H4 (cell line): ENCODE data around the gene DDIT3. TPM values are rescaled to one million over a fixed set of nuclear protein-coding genes. Genes with fewer than 3 reads are reported as not detected.

Experiments used
- DNase-seq: peaks from one replicate; pipeline ENCODE4 v3.0.0-alpha.2; 2015; ENCODE audit warnings: low spot score
- total RNA-seq: library from RNA; depleted of rRNA; stranded (reverse); fragments of >200 nt; shearing (Covaris generic); gene quantifications from 2 replicates; pipeline ENCODE4 v1.2.3, GENCODE V29; 2014

Gene DDIT3
- total RNA-seq, 1 experiment from 2014 or later: 50.1 TPM

GRCh38 chr12:57485695-57486094 is 34.6 kb downstream of the DDIT3 start:
- DNase-seq: no peak

DNA sequence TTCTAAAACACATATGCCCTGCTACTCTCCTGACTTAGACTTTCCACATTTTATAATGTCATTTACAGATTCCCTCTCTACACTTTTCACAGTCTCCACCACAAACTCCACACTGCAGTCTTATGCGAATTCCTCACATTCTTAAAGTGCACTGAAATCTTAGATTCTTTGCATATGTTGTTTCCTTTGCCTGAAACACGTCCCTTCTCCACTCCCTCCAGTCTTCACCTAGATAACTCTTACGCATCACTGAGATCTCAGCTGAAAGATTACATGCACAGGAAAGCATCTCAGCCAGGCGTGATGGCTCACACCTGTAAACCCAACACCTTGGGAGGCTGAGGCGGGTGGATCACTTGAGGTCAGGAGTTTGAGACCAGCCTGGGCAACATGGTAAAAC is 36.8 kb downstream of the DDIT3 start:
- no peak for DNase-seq

- no peak for DNase-seq
Measured at GRCh38 chr12:57481671-57482070, 38.6 kb downstream of the DDIT3 start.

DNA sequence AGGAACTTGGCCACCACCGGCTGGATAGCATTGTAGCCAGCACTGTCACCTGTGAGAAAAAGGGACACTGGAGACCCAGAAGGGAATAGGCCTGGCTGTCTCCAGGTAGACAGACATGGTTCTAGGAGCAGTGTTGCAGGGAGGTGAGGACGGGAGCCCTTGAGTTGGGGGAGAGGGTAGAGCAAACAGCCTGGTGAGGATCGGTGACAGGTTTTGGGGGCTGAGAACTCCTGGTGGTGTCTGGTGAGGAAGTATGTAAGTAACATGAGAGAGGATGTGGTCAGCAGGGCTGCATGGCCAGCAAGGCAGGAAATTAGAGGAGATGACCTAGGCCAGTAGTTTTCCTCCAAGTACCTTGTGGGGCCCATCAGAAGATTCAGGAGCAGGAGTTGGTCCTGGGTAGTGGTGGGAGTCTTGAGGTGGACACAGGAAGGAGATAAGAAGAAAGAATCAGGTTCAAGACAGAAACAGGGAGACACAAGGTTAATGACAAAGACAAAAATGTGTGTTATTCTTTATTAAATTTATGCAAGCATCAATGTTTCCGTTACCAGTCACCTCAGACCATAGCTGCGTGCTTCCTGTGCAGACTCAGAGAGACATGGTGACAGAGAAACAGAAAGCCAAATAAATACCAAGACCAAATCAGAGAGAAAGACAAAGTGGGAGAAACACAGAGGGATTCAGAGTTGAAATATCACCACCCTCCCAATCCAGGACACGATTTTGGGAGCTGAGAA is 40.8 kb downstream of the DDIT3 start, which contains the start of gene ARHGAP9:
TSS of gene ARHGAP9 (minus strand) at position 491 of the 740 bp plus-strand sequence. CDS start at position 31, 460 bp downstream.
- no peak for DNase-seq

DNA sequence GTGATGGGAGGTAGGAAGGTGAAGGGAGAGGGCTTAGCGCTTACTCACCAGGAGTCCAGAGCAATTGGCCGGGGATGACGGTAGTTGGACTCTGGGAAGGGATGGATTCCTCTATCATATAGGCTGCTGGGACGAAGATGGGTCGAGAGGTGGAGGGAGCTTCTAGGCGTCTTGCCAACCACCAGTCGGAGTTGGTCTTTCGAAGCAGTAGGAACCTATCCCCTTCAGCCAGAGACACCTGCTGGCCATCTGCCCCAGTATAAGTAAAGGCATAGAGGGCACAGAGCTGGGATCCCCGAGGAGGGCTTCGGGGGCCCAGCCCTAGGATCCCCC is 41.3 kb downstream of the DDIT3 start:
- DNase-seq: no peak

DNA sequence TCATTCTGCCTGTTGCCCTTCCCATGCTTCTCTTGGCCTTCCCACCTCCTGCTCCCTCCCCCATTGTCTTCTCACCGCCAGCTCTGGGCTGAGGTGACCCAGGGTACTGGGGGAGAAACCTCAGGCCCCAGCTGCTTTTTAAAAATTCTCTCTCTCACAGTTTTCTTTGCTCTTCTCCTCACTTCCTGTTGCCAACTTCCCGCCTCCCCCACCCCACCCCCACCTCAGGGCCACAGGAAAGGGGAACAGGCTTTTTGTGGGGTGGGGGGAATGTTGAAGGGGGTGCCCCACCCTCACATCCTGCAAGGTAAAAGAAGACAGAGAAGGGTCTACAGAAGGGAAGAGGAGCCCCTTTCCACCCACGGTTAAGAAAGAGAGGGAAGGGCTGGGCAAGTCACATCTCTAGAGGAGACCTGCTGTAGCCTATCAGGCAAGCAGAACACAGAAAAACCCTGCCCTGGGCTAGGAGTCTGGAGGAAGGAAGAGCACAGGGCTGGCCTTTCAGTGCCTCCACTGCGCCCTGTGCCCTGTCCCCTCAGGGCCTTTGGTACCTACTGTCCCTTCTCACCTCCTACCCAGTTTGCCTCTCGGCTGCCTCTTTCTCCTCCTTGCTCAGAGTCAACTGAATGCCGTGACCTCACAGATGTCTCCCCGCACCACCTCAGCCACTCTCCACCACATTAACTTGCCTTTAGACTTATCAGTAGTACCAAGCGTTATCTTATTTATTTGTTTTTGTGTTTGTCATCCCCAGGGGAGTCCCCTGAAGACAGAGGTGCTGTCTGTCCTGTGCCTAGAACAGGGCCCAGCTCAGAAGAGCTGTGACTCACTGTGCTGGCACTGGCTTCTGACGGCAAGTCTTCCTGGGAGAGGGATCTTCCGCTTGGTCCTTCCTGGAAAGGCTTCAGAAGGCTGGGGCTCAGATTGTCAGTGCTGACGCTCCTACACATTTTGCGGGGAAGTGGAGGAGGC is 42.3 kb downstream of the DDIT3 start:
- DNase-seq: no peak

- DNase-seq: no peak
Measured at GRCh38 chr12:57476993-57477709, 43.2 kb downstream of the DDIT3 start.

- DNase-seq: no peak
Measured at GRCh38 chr12:57476162-57476992, 43.9 kb downstream of the DDIT3 start.

DNA sequence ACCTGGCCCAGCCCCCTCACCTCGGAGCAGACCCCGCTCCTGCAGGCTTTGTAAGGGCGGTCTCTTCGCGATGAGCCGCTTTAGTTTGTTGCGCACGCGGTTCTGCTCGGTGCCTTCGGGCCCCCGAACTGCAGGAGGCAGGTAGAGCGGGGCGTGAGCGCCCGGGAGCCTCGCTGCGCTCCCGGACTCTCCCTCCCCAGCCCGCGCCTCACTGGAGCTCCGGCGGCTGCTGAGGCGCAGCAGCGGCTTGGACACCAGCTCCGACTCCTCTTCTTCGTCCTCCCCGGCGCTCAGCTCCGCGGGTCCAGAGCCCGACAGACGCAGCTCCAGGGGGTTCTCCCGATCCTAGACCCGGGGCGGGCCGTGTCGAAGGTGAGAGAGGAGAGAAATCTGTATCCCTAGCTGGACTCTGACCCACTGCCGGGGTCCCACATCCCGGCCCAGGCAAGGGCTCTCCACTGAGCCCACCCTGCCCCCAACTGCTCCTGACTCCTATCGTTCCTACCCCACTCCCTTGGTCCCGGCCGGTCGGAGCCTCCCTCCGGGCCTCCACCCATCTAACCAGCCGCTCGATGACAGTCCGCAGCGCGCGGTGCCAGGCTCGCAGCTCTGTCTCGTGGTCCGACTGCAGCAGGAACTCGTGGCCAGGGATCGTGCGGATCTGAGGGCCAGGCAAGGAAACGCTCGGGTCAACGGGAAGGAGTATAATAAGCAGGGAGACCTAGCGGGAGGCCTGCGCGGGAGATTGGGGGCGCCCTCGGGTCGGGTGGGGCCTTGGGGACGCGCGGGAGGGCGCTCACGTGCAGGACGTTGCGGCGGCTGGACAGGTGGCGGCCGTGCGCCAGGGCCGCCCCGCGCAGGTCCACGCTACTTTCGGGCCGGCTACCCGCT is 44.8 kb downstream of the DDIT3 start:
- no peak for DNase-seq

DNA sequence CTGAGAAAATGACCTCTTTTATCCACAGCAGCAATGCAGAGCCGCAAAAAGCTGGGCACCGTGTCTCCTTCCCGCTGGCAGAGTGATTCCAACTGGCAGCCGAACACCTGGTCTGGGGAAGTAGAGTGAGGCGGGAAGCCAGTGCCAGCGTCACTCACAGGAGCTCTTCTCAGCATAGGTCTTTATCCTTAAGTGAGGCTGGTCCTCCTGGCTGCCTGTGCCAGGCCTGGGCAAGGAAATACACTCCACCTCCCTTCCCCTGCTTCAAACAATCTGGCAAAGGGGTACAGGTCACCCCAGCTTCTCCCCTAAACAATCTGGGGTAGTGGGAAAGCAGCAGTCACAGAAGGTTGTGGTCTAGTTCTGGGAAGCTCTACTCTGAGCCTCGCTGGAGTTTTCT is 45.5 kb downstream of the DDIT3 start:
- no peak for DNase-seq

- DNase-seq: no peak
Measured at GRCh38 chr12:57474430-57474829, 45.9 kb downstream of the DDIT3 start.

GRCh38 chr12:57473886-57474285 is 46.4 kb downstream of the DDIT3 start:
- no peak for DNase-seq

- DNase-seq: no peak
Measured at GRCh38 chr12:57473392-57473791, 46.9 kb downstream of the DDIT3 start.

DNA sequence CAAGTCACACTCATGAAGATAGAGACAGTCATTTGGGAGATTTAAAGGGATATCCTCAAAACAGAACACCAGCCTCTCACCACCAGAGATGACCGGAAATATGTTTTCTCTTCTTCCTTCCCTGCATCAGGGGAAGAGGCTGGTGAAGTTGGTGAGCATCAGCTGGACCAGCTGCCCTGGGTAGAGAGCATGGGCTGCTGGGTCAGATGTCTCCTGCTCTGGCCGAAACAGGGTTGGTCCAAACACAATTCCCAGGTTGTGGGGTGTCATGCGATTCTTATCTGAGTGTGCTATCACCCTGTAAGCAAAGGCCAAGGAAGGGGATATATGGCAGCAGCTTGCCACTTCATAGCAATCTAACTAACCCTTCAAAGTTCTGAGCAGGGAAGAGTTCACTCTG is 47.9 kb downstream of the DDIT3 start:
- DNase-seq: no peak

GRCh38 chr12:57471661-57472060 is 48.7 kb downstream of the DDIT3 start:
- DNase-seq: no peak

GRCh38 chr12:57470970-57471656 is 49.2 kb downstream of the DDIT3 start:
- DNase-seq: no peak

- no peak for DNase-seq
Measured at GRCh38 chr12:57470286-57470969, 49.9 kb downstream of the DDIT3 start.

DNA sequence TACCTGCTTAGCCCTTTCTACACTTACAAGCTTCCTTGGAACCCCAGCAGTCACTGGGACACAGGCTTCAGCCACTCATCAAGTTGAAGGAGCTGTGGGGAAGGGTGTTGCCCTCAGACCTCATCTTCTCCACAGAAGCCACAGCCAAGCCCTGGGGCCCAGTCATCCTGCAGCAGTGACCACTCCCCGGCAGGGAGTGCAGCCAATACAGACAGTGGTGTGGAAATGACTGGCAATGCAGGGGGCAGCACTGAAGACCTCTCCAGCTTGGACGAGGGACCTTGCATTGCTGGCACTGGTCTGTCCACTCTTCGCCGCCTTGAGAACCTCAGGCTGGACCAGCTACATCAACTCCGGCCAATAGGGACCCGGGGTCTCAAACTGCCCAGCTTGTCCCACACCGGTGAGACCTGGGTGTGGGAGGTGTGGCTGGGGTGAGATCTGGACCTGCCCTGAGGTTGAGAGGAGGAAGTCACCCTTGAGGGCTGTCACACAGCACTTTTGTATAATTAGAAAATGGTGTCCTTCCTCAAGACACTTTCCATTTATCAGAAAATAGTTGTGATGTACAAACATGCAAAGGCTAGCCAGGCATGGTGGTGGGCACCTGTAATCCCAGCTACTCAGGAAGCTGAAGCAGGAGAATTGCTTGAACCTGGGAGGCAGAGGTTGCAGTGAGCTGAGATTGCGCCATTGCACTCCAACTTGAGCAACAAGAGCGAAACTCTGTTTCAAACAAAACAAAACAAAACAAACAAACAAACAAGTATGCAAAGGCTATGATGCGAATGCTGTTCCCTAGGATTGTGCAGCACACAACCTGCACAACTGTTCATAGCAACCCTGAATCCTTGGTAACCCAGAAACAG is 50.8 kb downstream of the DDIT3 start:
- no peak for DNase-seq
